Neuronal stem cell (in vitro differentiated cells): ENCODE data around the gene CSNK2B.
A peak's percentile ranks its signal among the peaks of the same experiment; 100 is the strongest.

Experiments used
- DNase-seq: peaks from one replicate; pipeline ENCODE4 v3.0.0-alpha.2; 2013; ENCODE audit warnings: low spot score
- H2AFZ ChIP-seq: one replicate; pipeline ENCODE4 v1.6.1; 2013; ENCODE audit warnings: mild to moderate bottlenecking, low read length, inconsistent platforms
- H2AK5ac ChIP-seq: 2 replicates; pipeline ENCODE4 v1.6.1; 2013; ENCODE audit warnings: low read depth, mild to moderate bottlenecking, inconsistent platforms, low read length, moderate library complexity, mixed read lengths
- H2BK120ac ChIP-seq: 2 replicates; pipeline ENCODE4 v1.6.1; 2013; ENCODE audit warnings: low read depth, mild to moderate bottlenecking, inconsistent platforms, low read length, moderate library complexity, mixed read lengths
- H2BK12ac ChIP-seq: one replicate; pipeline ENCODE4 v1.6.1; 2013; ENCODE audit warnings: low read length, inconsistent platforms
- H2BK15ac ChIP-seq: 2 replicates; pipeline ENCODE4 v1.6.1; 2013; ENCODE audit warnings: mild to moderate bottlenecking, low read length, inconsistent platforms, mixed read lengths
- H2BK5ac ChIP-seq: one replicate; pipeline ENCODE4 v1.6.1; 2013; ENCODE audit warnings: inconsistent platforms, mild to moderate bottlenecking, low read length, moderate library complexity
- H3K14ac ChIP-seq: one replicate; pipeline ENCODE4 v1.6.1; 2013; ENCODE audit warnings: low read length, inconsistent platforms
- H3K18ac ChIP-seq: 2 replicates; pipeline ENCODE4 v1.6.1; 2013; ENCODE audit warnings: low read length, inconsistent platforms
- H3K23ac ChIP-seq: 2 replicates; pipeline ENCODE4 v1.6.1; 2013; ENCODE audit warnings: low read depth, mild to moderate bottlenecking, mixed read lengths, low read length, inconsistent platforms; ENCODE audit not compliant: poor library complexity
- H3K27ac ChIP-seq: replicated peaks from 3 replicates; pipeline ENCODE4 v1.5.1; 2013; ENCODE audit warnings: low read length, inconsistent platforms
- H3K27me3 ChIP-seq, 3 experiments: 2 replicates each; pipeline ENCODE4 v1.6.1; 2013; ENCODE audit warnings: low read length in 3 of 3, mild to moderate bottlenecking in 2 of 3, inconsistent platforms in 1 of 3, low read depth in 1 of 3, mixed read lengths in 1 of 3, moderate library complexity in 1 of 3; ENCODE audit not compliant: control insufficient read depth in 3 of 3, insufficient read depth in 3 of 3
- H3K36me3 ChIP-seq, 2 donors: replicated peaks in 1 of 2; 2 replicates each; pipeline ENCODE4 v1.6.1; 2013; ENCODE audit warnings: low read length in 2 of 2; ENCODE audit not compliant: control insufficient read depth in 2 of 2, insufficient read depth in 2 of 2
- H3K4ac ChIP-seq: 2 replicates; pipeline ENCODE4 v1.6.1; 2013; ENCODE audit warnings: inconsistent platforms, mild to moderate bottlenecking, low read length, moderate library complexity
- H3K4me1 ChIP-seq, 2 donors: 1 replicate in 1 of 2; 2 replicates in 1 of 2; pipeline ENCODE4 v1.6.1; 2013; ENCODE audit warnings: low read length in 2 of 2, low read depth in 1 of 2; ENCODE audit not compliant: control insufficient read depth in 2 of 2, insufficient read depth in 1 of 2
- H3K4me2 ChIP-seq: one replicate; pipeline ENCODE4 v1.6.1; 2013; ENCODE audit warnings: mild to moderate bottlenecking, low read length, inconsistent platforms; ENCODE audit not compliant: insufficient read depth, poor library complexity, severe bottlenecking
- H3K4me3 ChIP-seq, 2 donors: 2 replicates each; pipeline ENCODE4 v1.5.1; 2013; ENCODE audit warnings: low read length in 2 of 2, mild to moderate bottlenecking in 2 of 2, inconsistent platforms in 1 of 2, moderate library complexity in 1 of 2
- H3K79me1 ChIP-seq: one replicate; pipeline ENCODE4 v1.6.1; 2013; ENCODE audit warnings: low read depth, mild to moderate bottlenecking, inconsistent platforms, low read length, moderate library complexity
- H3K9ac ChIP-seq: one replicate; pipeline ENCODE4 v1.6.1; 2013; ENCODE audit warnings: mild to moderate bottlenecking, low read depth, low read length, inconsistent platforms; ENCODE audit not compliant: poor library complexity
- H3K9me3 ChIP-seq, 2 donors: replicated peaks in 1 of 2; 2 replicates each; pipeline versions ENCODE3 to v1.6.1; 2013; ENCODE audit warnings: low read length in 2 of 2, mild to moderate bottlenecking in 2 of 2, inconsistent platforms in 1 of 2, low read depth in 1 of 2, mixed read lengths in 1 of 2, moderate library complexity in 1 of 2; ENCODE audit not compliant: control insufficient read depth in 2 of 2, insufficient read depth in 1 of 2
- H4K8ac ChIP-seq: one replicate; pipeline ENCODE4 v1.6.1; 2013; ENCODE audit warnings: low read depth, mild to moderate bottlenecking, inconsistent platforms, low read length, moderate library complexity
- H4K91ac ChIP-seq: one replicate; pipeline ENCODE4 v1.6.1; 2013; ENCODE audit warnings: low read length, low read depth, mild to moderate bottlenecking, inconsistent platforms; ENCODE audit not compliant: poor library complexity
- WGBS, 2 donors: extraction: QIAGEN DNeasy Blood & Tissue Kit; methylation state at CpG; one replicate each; pipeline ENCODE4 v1.1.7; 2013; ENCODE audit warnings: missing lambda C conversion rate in 2 of 2, mixed read lengths in 1 of 2; ENCODE audit not compliant: insufficient read length in 2 of 2, insufficient replicate concordance in 1 of 2; ENCODE audit errors: extremely low coverage in 2 of 2; 5-methylcytosine and 5-hydroxymethylcytosine counted together

Gene CSNK2B

DNA sequence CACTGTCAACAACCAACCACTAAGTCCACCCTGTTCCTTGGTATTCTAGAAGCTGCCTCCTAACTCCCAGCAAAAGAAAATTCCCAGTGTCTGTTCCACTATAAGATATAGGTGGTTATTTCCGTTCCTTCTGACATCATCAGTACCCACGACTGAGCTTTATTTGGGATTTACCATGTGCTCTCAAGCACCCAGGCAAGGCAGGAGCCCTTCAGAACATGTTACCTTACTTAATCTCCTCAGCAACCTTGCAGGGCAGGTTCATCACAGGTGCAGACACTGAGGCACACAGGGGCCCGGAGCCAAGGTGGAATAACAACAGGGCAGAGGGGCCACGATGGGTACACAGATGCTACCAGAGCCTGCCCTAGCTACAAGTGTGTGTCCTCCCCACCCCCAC, 26.5 kb downstream of the CSNK2B start:
- H3K36me3 ChIP-seq, result peaks cover 48 to 95% of the 10 kb centered on the region in 2 donors
- no CpG with 5 or more reads among the region's 4 CpGs for WGBS, 2 donors
- no peak overlapping the region for H3K23ac ChIP-seq

DNA sequence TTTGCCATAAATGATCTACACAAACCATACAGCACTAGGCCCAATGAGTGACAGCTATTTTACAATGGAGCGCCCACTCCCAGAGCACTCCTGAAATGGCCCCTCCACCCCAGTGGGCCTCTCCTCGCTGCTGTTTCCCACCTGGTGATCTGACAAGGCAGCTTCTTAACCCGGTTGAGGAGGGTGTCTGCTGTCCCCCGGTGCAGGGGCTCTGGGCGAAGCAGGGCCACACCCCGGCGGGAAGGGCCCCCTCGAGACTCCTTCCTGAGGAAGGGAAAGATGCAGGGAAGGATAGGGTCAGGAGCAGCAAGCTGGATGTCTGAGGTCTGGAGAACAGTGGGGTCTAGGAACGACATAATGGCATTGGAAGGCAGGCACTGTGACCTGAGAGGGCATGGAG, 27.0 kb downstream of the CSNK2B start:
- no CpG with 5 or more reads among the region's 9 CpGs for WGBS, 2 donors
- H3K18ac ChIP-seq, result no peak overlapping the region
- H2AFZ ChIP-seq, result no peak overlapping the region
- H3K79me1 ChIP-seq, result no peaks in the 10 kb centered on the region
- peaks cover 46 to 95% of the 10 kb centered on the region in 2 donors for H3K36me3 ChIP-seq
- no peak overlapping the region for H4K91ac ChIP-seq
- H3K4ac ChIP-seq, result no peak overlapping the region
- H3K27me3 ChIP-seq, result no peaks in the 10 kb centered on the region
- no peak overlapping the region for H3K23ac ChIP-seq
- H2BK5ac ChIP-seq, result no peak overlapping the region
- peaks cover 0 to 2% of the 10 kb centered on the region in 2 donors for H3K4me1 ChIP-seq
- no peak overlapping the region for H2BK120ac ChIP-seq
- DNase-seq, result no peak
- H3K4me2 ChIP-seq, result no peak overlapping the region
- H2BK15ac ChIP-seq, result no peak overlapping the region
- no peak overlapping the region for H3K14ac ChIP-seq
- H3K9me3 ChIP-seq, result no peaks in the 10 kb centered on the region
- H3K9ac ChIP-seq, result no peak overlapping the region
- no peak overlapping the region for H3K27ac ChIP-seq
- no peak overlapping the region for H4K8ac ChIP-seq
- H3K4me3 ChIP-seq, result no peak overlapping the region
- no peak overlapping the region for H2BK12ac ChIP-seq
- H2AK5ac ChIP-seq, result no peak overlapping the region

More for the DNA sequence above, 26.5 kb downstream of the CSNK2B start:
- H3K27ac ChIP-seq, result no peak overlapping the region
- H3K4me3 ChIP-seq, result no peak overlapping the region
- H3K4me2 ChIP-seq, result no peak overlapping the region
- H3K4me1 ChIP-seq, result peaks cover 0 to 2% of the 10 kb centered on the region in 2 donors
- no peak overlapping the region for H3K9ac ChIP-seq
- no peak overlapping the region for H2BK12ac ChIP-seq
- no peak overlapping the region for H4K91ac ChIP-seq
- H3K4ac ChIP-seq, result no peak overlapping the region
- no peak overlapping the region for H2BK5ac ChIP-seq
- no peak for DNase-seq
- no peak overlapping the region for H2AFZ ChIP-seq
- H2BK15ac ChIP-seq, result no peak overlapping the region
- H3K9me3 ChIP-seq, result no peaks in the 10 kb centered on the region
- no peaks in the 10 kb centered on the region for H3K79me1 ChIP-seq
- no peak overlapping the region for H3K18ac ChIP-seq
- H3K14ac ChIP-seq, result no peak overlapping the region
- no peaks in the 10 kb centered on the region for H3K27me3 ChIP-seq
- no peak overlapping the region for H2BK120ac ChIP-seq
- H4K8ac ChIP-seq, result no peak overlapping the region
- no peak overlapping the region for H2AK5ac ChIP-seq

DNA sequence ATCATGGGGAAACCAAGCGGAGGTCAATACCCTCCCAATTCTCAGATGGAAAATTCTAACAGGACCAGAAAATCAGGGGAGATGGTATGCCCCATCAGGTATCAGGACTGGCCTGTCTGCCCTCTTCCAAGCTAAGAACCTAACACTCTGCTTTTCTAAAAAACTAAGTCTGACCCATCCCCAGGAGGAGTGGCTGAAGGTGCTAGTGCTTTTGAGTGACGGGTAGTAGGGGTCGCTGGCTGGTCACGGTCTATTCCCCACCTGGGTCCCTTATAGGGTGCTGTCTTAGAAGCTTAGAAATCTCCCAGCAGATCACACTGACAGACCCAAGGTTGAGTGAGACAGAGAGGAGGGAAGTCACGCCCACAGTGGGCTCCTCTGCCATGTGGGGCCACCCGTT, 27.7 kb downstream of the CSNK2B start:
- Histone ChIP-seq H3K36me3 (peaks cover 41 to 94% of the 10 kb centered on the region in 2 donors), H3K4me1 (peaks cover 0 to 2% of the 10 kb centered on the region in 2 donors), H2BK15ac (no peak overlapping the region), H3K4me2 (no peak overlapping the region), H3K4me3 (peak overlapping the region in 1 of 2 donors; percentile 16), H2BK120ac (no peak overlapping the region), H3K9me3 (no peaks in the 10 kb centered on the region), H2AK5ac (no peak overlapping the region), H4K8ac (no peak overlapping the region), H3K18ac (no peak overlapping the region), H2BK5ac (no peak overlapping the region), H3K27ac (no peak overlapping the region), H4K91ac (no peak overlapping the region), H2AFZ (no peak overlapping the region), H3K79me1 (no peaks in the 10 kb centered on the region), H3K27me3 (no peaks in the 10 kb centered on the region), H3K23ac (no peak overlapping the region), H2BK12ac (no peak overlapping the region), H3K9ac (no peak overlapping the region), H3K4ac (no peak overlapping the region), H3K14ac (no peak overlapping the region)
- no CpG with 5 or more reads among the region's 6 CpGs for WGBS, 2 donors
- DNase-seq, result no peak

DNA sequence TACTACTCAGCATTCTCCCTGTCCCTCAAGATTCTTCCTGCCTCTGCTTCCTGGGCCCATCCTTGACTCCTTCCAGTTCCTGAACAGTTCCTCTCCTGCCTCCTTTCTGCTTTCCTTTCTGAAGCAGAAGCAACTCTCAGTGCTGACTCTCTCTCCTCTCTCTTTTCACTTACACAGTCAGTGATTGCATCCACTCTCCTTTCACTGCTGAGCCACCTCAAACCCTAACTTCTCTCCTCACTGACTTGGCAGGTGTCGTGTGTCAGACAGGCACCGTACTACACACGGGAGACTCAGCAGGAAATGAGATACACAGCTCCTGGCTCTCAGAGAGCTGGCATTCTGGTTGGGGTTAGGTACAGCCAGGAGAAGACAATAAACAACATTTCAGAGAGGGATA, 31.7 kb downstream of the CSNK2B start:
- Histone ChIP-seq H3K9me3 (no peaks in the 10 kb centered on the region), H3K23ac (no peak overlapping the region), H3K4me3 (peak overlapping the region in 1 of 2 donors; percentile 17), H2AK5ac (no peak overlapping the region), H4K8ac (no peak overlapping the region), H3K9ac (no peak overlapping the region), H3K27me3 (no peaks in the 10 kb centered on the region), H3K4me1 (peaks cover 6 to 7% of the 10 kb centered on the region in 2 donors), H2AFZ (no peak overlapping the region), H3K27ac (no peak overlapping the region), H3K14ac (no peak overlapping the region), H2BK120ac (no peak overlapping the region), H3K36me3 (peaks cover 22 to 85% of the 10 kb centered on the region in 2 donors), H2BK5ac (no peak overlapping the region), H3K4ac (no peak overlapping the region), H3K4me2 (no peak overlapping the region), H3K18ac (no peak overlapping the region), H2BK12ac (no peak overlapping the region), H3K79me1 (peaks cover 3% of the 10 kb centered on the region), H2BK15ac (no peak overlapping the region), H4K91ac (no peak overlapping the region)
- no CpG with 5 or more reads among the region's 3 CpGs for WGBS, 2 donors
- no peak for DNase-seq
